HEK293 (cell line): Measurements from ENCODE around the gene LMOD1.

Experiments used
- CTCF ChIP-seq: fragments of 450-650 bp; formaldehyde crosslinking; IDR thresholded peaks from 2 replicates; pipeline ENCODE4 v1.5.1; 2016; ENCODE audit warnings: missing biosample characterization, missing genetic modification characterization
- FEZF1 ChIP-seq: fragments of 450-650 bp; formaldehyde crosslinking; IDR thresholded peaks from 2 replicates; pipeline ENCODE4 v1.5.1; 2016; ENCODE audit warnings: missing biosample characterization, missing genetic modification characterization
- GLIS2 ChIP-seq: fragments of 450-650 bp; formaldehyde crosslinking; IDR thresholded peaks from 2 replicates; pipeline ENCODE4 v1.5.1; 2016; ENCODE audit warnings: missing biosample characterization, missing genetic modification characterization
- HOXA7 ChIP-seq: sonication (generic); formaldehyde crosslinking; IDR thresholded peaks from 2 replicates; pipeline ENCODE4 v1.8.1; 2022; ENCODE audit warnings: missing genetic modification reagents, borderline replicate concordance
- REPIN1 ChIP-seq: fragments of 450-650 bp; formaldehyde crosslinking; IDR thresholded peaks from 2 replicates; pipeline ENCODE4 v1.5.1; 2017; ENCODE audit warnings: missing biosample characterization, missing genetic modification characterization, low read depth
- YY1 ChIP-seq: fragments of 450-650 bp; formaldehyde crosslinking; IDR thresholded peaks from 2 replicates; pipeline ENCODE4 v1.5.1; 2018; ENCODE audit warnings: missing biosample characterization, missing genetic modification characterization
- YY2 ChIP-seq: fragments of 450-650 bp; formaldehyde crosslinking; IDR thresholded peaks from 2 replicates; pipeline ENCODE4 v1.5.1; 2016; ENCODE audit warnings: missing biosample characterization, missing genetic modification characterization
- ZBTB10 ChIP-seq: fragments of 450-650 bp; formaldehyde crosslinking; IDR thresholded peaks from 2 replicates; pipeline ENCODE4 v1.5.1; 2016; ENCODE audit warnings: missing biosample characterization, missing genetic modification characterization
- ZBTB6 ChIP-seq: fragments of 450-650 bp; formaldehyde crosslinking; IDR thresholded peaks from 2 replicates; pipeline ENCODE4 v1.5.1; 2017; ENCODE audit warnings: missing biosample characterization, missing genetic modification characterization
- ZFHX2 ChIP-seq: fragments of 450-650 bp; formaldehyde crosslinking; conservative IDR thresholded peaks from 2 replicates; pipeline ENCODE4 v1.5.1; 2016; ENCODE audit warnings: missing biosample characterization, missing genetic modification characterization
- ZFP3 ChIP-seq: fragments of 450-650 bp; formaldehyde crosslinking; IDR thresholded peaks from 2 replicates; pipeline ENCODE4 v1.5.1; 2016; ENCODE audit warnings: low read depth, missing biosample characterization, missing genetic modification characterization
- ZNF133 ChIP-seq: fragments of 450-650 bp; formaldehyde crosslinking; IDR thresholded peaks from 2 replicates; pipeline ENCODE4 v1.5.1; 2016; ENCODE audit warnings: missing biosample characterization, missing genetic modification characterization
- ZNF16 ChIP-seq: fragments of 450-650 bp; formaldehyde crosslinking; IDR thresholded peaks from 2 replicates; pipeline ENCODE4 v1.5.1; 2016; ENCODE audit warnings: low read depth, missing biosample characterization, missing genetic modification characterization
- ZNF23 ChIP-seq: fragments of 450-650 bp; formaldehyde crosslinking; IDR thresholded peaks from 2 replicates; pipeline ENCODE4 v1.5.1; 2016; ENCODE audit warnings: missing biosample characterization, missing genetic modification characterization, borderline replicate concordance
- ZNF248 ChIP-seq: fragments of 450-650 bp; formaldehyde crosslinking; IDR thresholded peaks from 2 replicates; pipeline ENCODE4 v1.5.1; 2017; ENCODE audit warnings: missing biosample characterization, missing genetic modification characterization
- ZNF341 ChIP-seq: fragments of 450-650 bp; formaldehyde crosslinking; IDR thresholded peaks from 2 replicates; pipeline ENCODE4; 2016; ENCODE audit warnings: low read depth, missing biosample characterization, missing genetic modification characterization
- ZNF354C ChIP-seq: fragments of 450-650 bp; formaldehyde crosslinking; IDR thresholded peaks from 2 replicates; pipeline ENCODE4 v1.5.1; 2016; ENCODE audit warnings: missing biosample characterization, missing genetic modification characterization, low read depth, borderline replicate concordance
- ZNF391 ChIP-seq: fragments of 450-650 bp; formaldehyde crosslinking; IDR thresholded peaks from 2 replicates; pipeline ENCODE4 v1.5.1; 2016; ENCODE audit warnings: low read depth, missing biosample characterization, missing genetic modification characterization, borderline replicate concordance
- ZNF48 ChIP-seq: fragments of 450-650 bp; formaldehyde crosslinking; IDR thresholded peaks from 2 replicates; pipeline ENCODE4 v1.5.1; 2016; ENCODE audit warnings: missing biosample characterization, missing genetic modification characterization
- ZNF529 ChIP-seq: fragments of 450-650 bp; formaldehyde crosslinking; IDR thresholded peaks from 2 replicates; pipeline ENCODE4 v1.5.1; 2017; ENCODE audit warnings: missing genetic modification characterization, missing biosample characterization; ENCODE audit not compliant: insufficient replicate concordance
- ZNF596 ChIP-seq: fragments of 450-650 bp; IDR thresholded peaks from 2 replicates; pipeline ENCODE4 v1.5.0; 2018; ENCODE audit warnings: missing biosample characterization, mild to moderate bottlenecking, missing genetic modification characterization, moderate library complexity
- ZNF677 ChIP-seq: fragments of 450-650 bp; IDR thresholded peaks from 2 replicates; pipeline ENCODE4 v1.5.0; 2018; ENCODE audit warnings: missing biosample characterization, mild to moderate bottlenecking, missing genetic modification characterization, moderate library complexity
- ZNF692 ChIP-seq: fragments of 450-650 bp; formaldehyde crosslinking; IDR thresholded peaks from 2 replicates; pipeline ENCODE4 v1.5.1; 2016; ENCODE audit warnings: missing biosample characterization, missing genetic modification characterization
- ZNF747 ChIP-seq: fragments of 450-650 bp; formaldehyde crosslinking; IDR thresholded peaks from 2 replicates; pipeline ENCODE4 v1.5.1; 2016; ENCODE audit warnings: missing biosample characterization, missing genetic modification characterization
- ZNF843 ChIP-seq: fragments of 450-650 bp; formaldehyde crosslinking; IDR thresholded peaks from 2 replicates; pipeline ENCODE4 v1.5.1; 2016; ENCODE audit warnings: missing biosample characterization, missing genetic modification characterization
- ZSCAN23 ChIP-seq: fragments of 450-650 bp; formaldehyde crosslinking; IDR thresholded peaks from 2 replicates; pipeline ENCODE4 v1.5.1; 2016; ENCODE audit warnings: missing biosample characterization, missing genetic modification characterization
- ZSCAN30 ChIP-seq: fragments of 450-650 bp; IDR thresholded peaks from 2 replicates; pipeline ENCODE4 v1.5.1; 2018; ENCODE audit warnings: missing biosample characterization, mild to moderate bottlenecking, missing genetic modification characterization, moderate library complexity

Gene LMOD1

GRCh38 chr1:201955009-201955728, 8.8 kb upstream of the LMOD1 start, which contains the start of gene TIMM17A (continued):
- TF ChIP-seq ZNF23: no peak
- no peak for TF ChIP-seq REPIN1
- TF ChIP-seq ZNF596 (tag by site-specific recombination): no peak
- TF ChIP-seq YY2 (tag by site-specific recombination): peak; percentile 89
- peak; percentile 59; the same call in 1 of the 2 replicates for TF ChIP-seq ZBTB10
- no peak; the same call in 1 of the 2 replicates for TF ChIP-seq ZNF692 (tag by site-specific recombination)
- peak; percentile 31; the same call in 1 of the 2 replicates for TF ChIP-seq ZSCAN23
- TF ChIP-seq ZNF354C (tag by site-specific recombination): no peak
- no peak for TF ChIP-seq ZNF248 (tag by site-specific recombination)
- TF ChIP-seq ZFP3 (tag by site-specific recombination): no peak
- no peak for TF ChIP-seq HOXA7 (CRISPR knock-in tag)
- peak; percentile 79 for TF ChIP-seq ZNF391 (tag by site-specific recombination)
- TF ChIP-seq ZNF843: peak; percentile 74; the same call in 1 of the 2 replicates
- no peak for TF ChIP-seq CTCF
- no peak for TF ChIP-seq ZNF529 (tag by site-specific recombination)
- no peak for TF ChIP-seq ZNF48 (tag by site-specific recombination)
- no peak for TF ChIP-seq FEZF1 (tag by site-specific recombination)
- TF ChIP-seq ZNF747 (tag by site-specific recombination): no peak
- peak; percentile 97 for TF ChIP-seq ZFHX2 (tag by site-specific recombination)
- TF ChIP-seq GLIS2 (tag by site-specific recombination): peak; percentile 82
- TF ChIP-seq ZNF16 (tag by site-specific recombination): no peak
- TF ChIP-seq ZBTB6 (tag by site-specific recombination): no peak
- TF ChIP-seq ZSCAN30 (tag by site-specific recombination): no peak; the same call in 1 of the 2 replicates
- TF ChIP-seq ZNF133: no peak
- TF ChIP-seq ZNF341 (tag by site-specific recombination): peak; percentile 29; the same call in 1 of the 2 replicates
- no peak for TF ChIP-seq ZNF677 (tag by site-specific recombination)
- peak; percentile 86; the same call in 1 of the 2 replicates for TF ChIP-seq YY1 (tag by site-specific recombination)
